Measurements from ENCODE around the gene ADGRB3. TPM values are rescaled to one million over a fixed set of nuclear protein-coding genes. Genes with fewer than 3 reads are reported as not detected.
"Not testable (repeated sequence)": the region's sequence is repeated elsewhere in the genome, so short reads cannot be mapped to it uniquely, and the experiment has no call there.

Gene ADGRB3
- total RNA-seq, 1 donor from 2014 or later: not detected

DNA sequence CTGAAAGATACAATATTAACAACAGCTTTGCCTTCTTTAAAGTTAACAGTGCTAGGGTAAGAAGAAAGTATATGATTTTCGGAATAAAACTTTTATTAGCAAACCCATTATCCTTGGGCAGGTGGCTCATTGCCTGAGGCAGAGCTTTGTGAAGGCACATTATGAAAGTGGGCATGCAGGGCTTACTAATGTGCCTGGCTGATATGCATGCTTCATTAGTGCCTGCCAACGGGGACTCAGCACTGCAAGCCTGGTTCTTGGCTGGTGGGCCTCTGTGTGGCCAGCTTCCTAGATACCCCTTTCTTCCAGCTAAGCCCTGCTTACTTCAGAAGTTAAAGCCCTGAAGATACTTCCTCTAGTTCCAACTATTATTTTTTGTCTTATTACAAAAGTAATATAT lies 481.6 kb downstream of the ADGRB3 start:
- DNase-seq (ENCODE audit: low read depth in 2 of 2): no peak

DNA sequence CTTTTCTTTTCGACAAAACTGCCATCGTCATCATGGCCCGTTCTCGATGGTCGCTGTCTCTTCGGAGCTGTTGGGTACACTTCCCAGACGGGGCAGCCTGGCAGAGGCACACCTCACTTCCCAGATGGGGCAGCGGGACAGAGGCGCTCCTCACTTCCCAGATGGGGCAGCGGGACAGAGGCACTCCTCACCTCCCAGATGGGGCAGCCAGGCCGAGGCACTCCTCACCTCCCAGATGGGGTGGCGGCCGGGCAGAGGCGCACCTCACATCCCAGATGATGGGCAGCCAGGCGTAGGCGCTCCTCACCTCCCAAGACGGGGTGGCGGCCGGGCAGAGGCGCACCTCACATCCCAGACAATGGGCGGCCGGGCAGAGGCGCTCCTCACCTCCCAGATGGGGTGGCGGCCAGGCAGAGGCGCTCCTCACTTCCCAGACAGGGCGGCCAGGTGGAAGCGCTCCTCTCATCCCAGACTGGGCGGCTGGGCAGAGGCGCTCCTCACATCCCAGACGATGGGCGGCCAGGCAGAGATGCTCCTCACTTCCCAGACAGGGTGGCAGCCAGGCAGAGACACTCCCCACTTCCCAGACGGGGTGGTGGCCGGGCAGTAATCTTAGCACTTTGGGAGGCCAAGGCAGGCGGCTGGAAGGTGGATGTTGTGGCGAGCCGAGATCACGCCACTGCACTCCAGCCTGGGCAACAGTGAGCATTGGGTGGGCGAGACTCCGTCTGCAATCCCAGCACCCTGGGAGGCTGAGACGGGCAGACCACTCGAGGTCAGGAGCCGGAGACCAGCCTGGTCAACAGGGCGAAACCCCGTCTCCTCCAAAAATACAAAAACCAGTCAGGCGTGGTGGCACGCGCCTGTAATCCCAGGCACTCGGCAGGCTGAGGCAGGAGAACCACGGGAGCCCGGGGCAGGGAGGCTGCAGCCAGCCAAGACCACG lies 486.7 kb downstream of the ADGRB3 start:
- not testable (repeated sequence) for DNase-seq (ENCODE audit: low read depth in 2 of 2)

- no peak for DNase-seq (ENCODE audit: low read depth in 2 of 2)
Observed at GRCh38 chr6:69122407-69122773, 487.3 kb downstream of the ADGRB3 start.

GRCh38 chr6:69128411-69128810 lies 493.3 kb downstream of the ADGRB3 start:
- no peak for DNase-seq (ENCODE audit: low read depth in 2 of 2)

DNA sequence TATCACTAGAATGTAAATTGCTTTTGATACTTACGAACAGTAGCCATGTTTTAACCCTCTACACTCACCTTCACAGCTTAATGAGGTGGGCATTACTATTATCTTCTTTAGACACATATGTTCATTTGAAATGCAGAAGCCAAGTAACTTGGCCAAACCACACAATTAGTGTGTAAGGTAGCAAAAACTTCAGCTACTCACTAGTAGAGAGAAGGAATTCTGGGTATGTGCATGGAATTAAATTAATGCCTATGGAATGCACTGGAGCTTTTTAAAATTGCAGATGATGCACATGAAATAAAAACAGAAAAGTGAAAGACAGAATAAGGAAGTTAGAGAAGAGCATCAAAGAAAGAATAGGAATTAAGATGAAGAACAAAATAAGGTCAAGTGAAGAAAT lies 494.0 kb downstream of the ADGRB3 start:
- DNase-seq (ENCODE audit: low read depth in 2 of 2): no peak

GRCh38 chr6:69135927-69136326 lies 500.8 kb downstream of the ADGRB3 start:
- DNase-seq (ENCODE audit: low read depth in 2 of 2): no peak

- DNase-seq (ENCODE audit: low read depth in 2 of 2): no peak
Observed at GRCh38 chr6:69138148-69138547, 503.1 kb downstream of the ADGRB3 start.

DNA sequence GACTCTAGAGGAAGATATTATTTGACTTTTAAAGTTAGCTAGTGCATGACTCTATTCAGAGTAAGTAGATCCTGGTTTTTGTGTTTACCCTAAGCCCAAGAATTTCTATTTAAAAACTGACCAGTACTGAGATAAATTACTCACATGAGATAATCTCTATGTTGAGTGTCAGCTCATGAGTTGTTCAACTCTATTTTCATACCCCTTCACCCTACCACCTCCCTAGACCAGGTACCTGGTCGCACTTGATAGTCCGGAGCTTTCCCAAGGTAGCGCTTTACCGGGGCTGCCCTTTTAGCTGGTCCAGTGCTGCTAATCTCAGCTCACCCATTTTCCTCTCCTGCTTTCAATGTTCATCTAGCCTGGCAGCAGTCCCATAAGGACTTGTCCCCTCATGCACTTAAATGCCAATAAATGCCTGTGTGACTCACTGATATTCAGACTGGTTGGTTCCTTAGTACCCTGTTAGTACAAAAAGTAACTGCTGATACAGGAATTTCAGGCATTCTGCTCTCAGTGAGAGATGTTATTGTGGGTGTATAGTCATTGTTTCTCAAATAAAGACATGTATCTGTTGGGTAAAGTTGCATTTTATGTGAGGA lies 503.9 kb downstream of the ADGRB3 start:
- no peak for DNase-seq (ENCODE audit: low read depth in 2 of 2)

- no peak for DNase-seq (ENCODE audit: low read depth in 2 of 2)
Observed at GRCh38 chr6:69145062-69145461, 510.0 kb downstream of the ADGRB3 start.

DNA sequence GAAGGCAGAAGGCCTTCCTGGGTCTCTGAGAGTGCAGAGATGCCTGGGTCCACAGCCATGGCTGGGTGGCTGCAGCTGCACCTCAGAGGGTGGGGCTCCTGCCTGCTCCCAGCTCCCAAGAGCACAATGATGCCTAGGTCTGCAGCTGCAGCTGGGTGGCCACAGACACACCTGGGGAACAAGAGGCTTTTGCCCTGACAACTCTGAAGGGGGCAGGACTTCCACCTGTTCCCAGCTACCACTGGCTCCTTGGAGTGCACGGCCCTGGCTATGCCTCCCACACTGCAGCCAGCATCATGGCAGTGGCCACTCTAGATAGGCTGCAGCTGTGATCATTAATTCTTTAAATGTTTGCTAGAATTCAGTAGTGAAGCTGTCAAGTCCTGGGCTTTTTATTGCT lies 511.3 kb downstream of the ADGRB3 start:
- no peak for DNase-seq (ENCODE audit: low read depth in 2 of 2)

- no peak for DNase-seq (ENCODE audit: low read depth in 2 of 2)
Observed at GRCh38 chr6:69155467-69155866, 520.4 kb downstream of the ADGRB3 start.

DNA sequence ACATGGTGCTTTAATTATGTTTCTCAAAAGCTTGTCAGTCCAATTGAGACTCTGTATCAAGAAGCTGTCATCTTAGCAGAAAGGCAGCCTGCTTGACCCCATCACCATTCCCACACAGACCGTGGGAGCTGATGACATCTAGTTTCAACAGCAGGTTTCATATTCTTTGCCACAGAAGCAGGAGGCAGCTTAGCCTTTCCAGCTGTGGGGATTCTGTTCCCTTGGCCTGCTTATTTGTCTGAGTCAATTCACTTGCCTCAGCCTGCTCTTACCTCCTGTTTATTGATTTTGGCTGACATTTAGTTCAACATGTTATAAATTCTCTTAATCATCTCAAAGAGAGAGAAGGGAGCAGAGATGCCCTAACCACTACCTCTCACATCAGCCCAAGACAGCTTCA lies 527.7 kb downstream of the ADGRB3 start:
- no peak for DNase-seq (ENCODE audit: low read depth in 2 of 2)

DNA sequence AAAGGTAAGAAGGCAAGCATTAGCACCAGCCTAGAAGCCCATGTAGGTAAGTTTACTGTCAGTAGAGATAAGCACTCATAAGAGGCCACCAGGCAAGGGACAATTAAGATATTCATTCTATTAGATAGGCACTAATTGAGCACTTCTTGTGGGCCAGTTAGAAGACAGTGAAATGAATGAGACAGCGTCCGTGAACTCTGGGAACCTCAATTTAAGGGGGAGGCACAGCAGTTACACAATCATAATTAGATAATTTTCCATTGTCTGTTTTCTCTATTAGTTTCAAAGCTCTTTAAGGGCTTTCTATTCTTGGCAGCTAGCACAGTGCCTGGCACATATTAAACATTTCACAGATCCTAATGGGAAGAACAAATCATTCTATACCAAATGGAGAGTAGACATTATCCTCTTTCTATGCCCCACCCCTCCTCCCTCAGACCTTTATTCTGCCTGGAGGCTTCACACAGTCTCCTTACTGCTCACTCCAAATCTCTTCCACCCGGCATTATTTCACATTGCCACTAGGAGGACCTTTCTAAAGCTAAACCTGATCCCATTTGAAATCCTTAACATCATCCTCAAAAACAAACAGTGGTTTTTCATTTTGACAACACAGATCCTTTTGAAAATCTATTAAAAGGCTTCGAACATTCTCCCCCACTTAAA lies 529.6 kb downstream of the ADGRB3 start:
- no peak for DNase-seq (ENCODE audit: low read depth in 2 of 2)

GRCh38 chr6:69179681-69180080 lies 544.6 kb downstream of the ADGRB3 start:
- DNase-seq (ENCODE audit: low read depth in 2 of 2): no peak

GRCh38 chr6:69180361-69181067 lies 545.4 kb downstream of the ADGRB3 start:
- DNase-seq (ENCODE audit: low read depth in 2 of 2): no peak

DNA sequence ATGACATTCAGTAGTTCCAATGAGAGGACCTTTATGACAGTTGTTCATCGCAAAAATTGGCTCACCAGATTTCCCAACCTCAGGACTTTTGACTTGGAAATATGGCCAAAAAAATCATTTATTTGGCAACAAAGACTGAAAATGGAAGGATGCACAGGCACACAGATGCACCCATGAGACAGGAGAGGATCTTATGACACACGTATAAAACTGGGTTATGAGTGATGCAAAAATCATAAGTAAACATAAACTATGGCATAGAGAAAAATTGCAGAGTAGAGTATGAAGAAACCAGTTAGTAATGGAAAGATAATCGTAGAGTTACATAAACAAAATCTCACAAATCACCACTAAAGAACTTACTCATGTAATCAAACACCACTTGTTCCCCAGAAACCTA lies 546.9 kb downstream of the ADGRB3 start:
- no peak for DNase-seq (ENCODE audit: low read depth in 2 of 2)

- no peak for DNase-seq (ENCODE audit: low read depth in 2 of 2)
Observed at GRCh38 chr6:69185276-69185675, 550.2 kb downstream of the ADGRB3 start.

DNA sequence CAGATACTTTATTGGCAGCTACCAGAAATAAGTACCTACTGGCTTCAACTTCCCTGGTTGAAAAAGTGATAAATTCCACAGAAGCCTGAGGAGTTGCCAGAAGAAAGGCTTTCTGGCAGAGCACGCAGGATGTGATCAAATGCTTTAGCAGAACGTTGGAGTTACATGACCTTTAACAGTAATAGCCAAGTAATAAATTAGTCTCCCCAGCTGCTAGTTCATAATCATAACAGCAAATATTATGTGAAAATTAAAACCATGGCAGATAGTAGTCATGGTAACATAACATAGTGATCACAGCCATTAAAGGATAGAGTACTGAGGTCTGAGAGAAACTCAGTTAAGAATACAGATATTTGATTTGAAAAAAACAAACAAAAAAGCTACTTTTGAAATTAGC lies 567.7 kb downstream of the ADGRB3 start:
- DNase-seq (ENCODE audit: low read depth in 2 of 2): no peak

DNA sequence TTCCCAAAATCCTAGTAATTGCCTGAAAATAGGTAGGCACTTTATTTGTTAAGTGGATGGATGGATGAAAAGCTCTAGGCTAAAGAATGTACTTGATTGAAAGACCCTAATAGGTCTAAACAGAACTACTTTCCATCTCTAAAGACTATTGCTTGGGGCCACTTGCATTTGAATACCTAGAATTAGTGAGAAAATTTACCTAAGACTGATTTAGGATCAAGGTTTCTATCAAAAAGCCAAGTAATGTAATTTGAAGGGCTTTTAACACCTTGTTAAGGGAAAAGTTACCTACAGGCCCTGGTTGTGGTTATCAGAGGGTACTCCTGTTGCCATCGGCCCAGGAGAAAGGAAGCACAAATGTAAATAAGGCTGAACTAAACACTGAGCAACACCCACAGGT lies 581.0 kb downstream of the ADGRB3 start:
- DNase-seq (ENCODE audit: low read depth in 2 of 2): no peak

DNA sequence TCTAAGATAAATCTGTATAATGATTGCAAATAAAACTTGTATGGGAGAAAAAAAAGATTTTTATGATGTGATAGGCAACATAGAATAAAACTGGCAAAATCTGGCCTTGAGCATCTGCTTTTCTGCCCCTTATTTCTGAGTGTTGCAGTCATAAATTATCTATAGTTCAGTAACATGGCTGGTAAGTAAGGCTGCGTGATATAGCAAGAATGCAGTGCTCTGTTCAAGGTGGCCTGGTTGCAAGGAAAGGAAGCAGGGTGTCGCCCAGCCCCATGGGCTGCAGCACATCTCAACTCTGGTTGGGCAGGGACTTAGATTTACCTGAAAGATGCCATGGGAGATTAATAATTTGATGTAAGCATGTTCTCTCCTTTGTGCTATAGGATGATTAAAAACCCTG lies 582.3 kb downstream of the ADGRB3 start:
- DNase-seq (ENCODE audit: low read depth in 2 of 2): no peak

- no peak for DNase-seq (ENCODE audit: low read depth in 2 of 2)
Observed at GRCh38 chr6:69220375-69220774, 585.3 kb downstream of the ADGRB3 start.

DNA sequence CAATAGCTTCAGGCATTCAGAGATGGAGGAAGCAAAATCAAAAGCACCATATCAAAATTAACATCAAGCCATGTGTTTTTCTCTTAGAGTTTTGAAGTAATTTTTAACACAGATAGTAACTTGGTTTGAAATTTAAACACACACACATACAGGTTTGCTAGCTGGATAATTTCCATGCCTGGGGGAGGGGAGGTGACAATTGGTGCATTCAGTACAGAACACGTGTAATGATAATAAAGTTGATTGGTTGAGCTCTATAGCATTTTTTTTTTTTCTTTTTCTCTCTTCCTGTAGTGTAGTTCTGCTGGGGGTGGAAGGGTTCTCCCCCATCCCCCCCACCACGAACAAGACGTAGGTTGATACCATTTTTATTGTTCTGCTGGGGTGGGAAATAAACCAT lies 596.9 kb downstream of the ADGRB3 start:
- no peak for DNase-seq (ENCODE audit: low read depth in 2 of 2)
